ENCODE data around the gene RNF152. TPM values are rescaled to one million over a fixed set of nuclear protein-coding genes. Genes with fewer than 3 reads are reported as not detected.

Gene RNF152
- total RNA-seq: 13.4 TPM
- long read RNA-seq, partial matches to known transcripts: 0 of 5 reads
- long read RNA-seq, other reads (novel, unspliced or antisense): 2 of 5 reads

GRCh38 chr18:61892683-61893308 is at the start of gene RNF152:
Gene RNF152, minus strand, starts transcription at chr18:61893007. Its CDS starts 76,544 bp downstream, at chr18:61816463.
- Histone ChIP-seq H3K27me3 (ENCODE audit: low read depth) (peaks cover 11% of the 10 kb centered on the region), H3K4me1 (peaks cover 18% of the 10 kb centered on the region), H3K27ac (peak within 1 kb of the TSS; percentile 78), H3K4me3 (peak within 1 kb of the TSS; percentile 74), H3K9me3 (no peaks in the 10 kb centered on the region), H3K36me3 (no peaks in the 10 kb centered on the region)
- ATAC-seq (peak; percentile 9 to 16), DNase-seq (no peak)
- TF ChIP-seq, protein P1, sequence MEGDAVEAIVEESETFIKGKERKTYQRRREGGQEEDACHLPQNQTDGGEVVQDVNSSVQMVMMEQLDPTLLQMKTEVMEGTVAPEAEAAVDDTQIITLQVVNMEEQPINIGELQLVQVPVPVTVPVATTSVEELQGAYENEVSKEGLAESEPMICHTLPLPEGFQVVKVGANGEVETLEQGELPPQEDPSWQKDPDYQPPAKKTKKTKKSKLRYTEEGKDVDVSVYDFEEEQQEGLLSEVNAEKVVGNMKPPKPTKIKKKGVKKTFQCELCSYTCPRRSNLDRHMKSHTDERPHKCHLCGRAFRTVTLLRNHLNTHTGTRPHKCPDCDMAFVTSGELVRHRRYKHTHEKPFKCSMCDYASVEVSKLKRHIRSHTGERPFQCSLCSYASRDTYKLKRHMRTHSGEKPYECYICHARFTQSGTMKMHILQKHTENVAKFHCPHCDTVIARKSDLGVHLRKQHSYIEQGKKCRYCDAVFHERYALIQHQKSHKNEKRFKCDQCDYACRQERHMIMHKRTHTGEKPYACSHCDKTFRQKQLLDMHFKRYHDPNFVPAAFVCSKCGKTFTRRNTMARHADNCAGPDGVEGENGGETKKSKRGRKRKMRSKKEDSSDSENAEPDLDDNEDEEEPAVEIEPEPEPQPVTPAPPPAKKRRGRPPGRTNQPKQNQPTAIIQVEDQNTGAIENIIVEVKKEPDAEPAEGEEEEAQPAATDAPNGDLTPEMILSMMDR (IDR thresholded peaks at IDR 0.05): peak; percentile 6
- intact Hi-C loops (cut with DNase I): loop anchor here (10.0 kb wide), 1 partner anchor 258 kb away; no protein-coding TSS in a partner anchor

- ATAC-seq: no peak
- intact Hi-C loops (cut with DNase I): no loop called here
- TF ChIP-seq, protein P1 (IDR thresholded peaks at IDR 0.05): no peak
- DNase-seq: no peak
- Histone ChIP-seq H3K4me1 (no peaks in the 10 kb centered on the region), H3K27me3 (ENCODE audit: low read depth) (no peaks in the 10 kb centered on the region), H3K4me3 (no peak overlapping the region), H3K36me3 (no peaks in the 10 kb centered on the region), H3K9me3 (no peaks in the 10 kb centered on the region), H3K27ac (no peak overlapping the region)
These were observed 49.2 kb upstream of the RNF152 start for GRCh38 chr18:61941948-61942471.

DNA sequence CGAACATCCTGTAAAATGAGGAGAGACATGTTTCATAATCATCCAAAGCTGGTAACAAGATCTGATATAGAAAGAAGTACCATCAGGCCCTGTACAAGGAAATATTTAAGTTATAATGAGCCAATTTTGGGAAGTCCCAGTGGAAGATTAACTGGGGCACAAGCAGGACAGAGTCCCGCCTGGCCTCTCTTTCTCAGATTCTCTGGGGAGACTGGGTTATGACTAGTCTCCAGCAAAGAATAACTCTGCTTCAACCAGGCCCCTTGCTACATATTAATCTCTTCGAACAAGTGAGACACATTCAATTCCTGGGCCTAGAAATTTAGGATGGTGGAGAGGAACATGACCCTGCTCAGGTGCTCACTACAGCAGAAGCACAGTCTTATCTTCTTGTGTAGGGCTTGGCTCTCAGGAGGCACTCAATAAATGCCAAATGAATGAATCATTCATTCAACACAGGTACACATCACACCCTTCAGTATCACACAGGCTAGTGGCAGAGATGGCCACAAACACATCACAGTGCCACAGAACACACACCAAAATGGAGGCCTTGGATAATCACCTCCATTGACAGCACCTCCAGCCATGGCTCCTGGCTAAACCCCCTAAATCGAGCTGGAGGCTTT is 46.4 kb upstream of the RNF152 start:
- Histone ChIP-seq H3K4me1 (no peaks in the 10 kb centered on the region), H3K36me3 (no peaks in the 10 kb centered on the region), H3K9me3 (no peaks in the 10 kb centered on the region), H3K27me3 (ENCODE audit: low read depth) (no peaks in the 10 kb centered on the region), H3K4me3 (no peak overlapping the region), H3K27ac (no peak overlapping the region)
- TF ChIP-seq, protein P1 (IDR thresholded peaks at IDR 0.05): no peak
- intact Hi-C loops (cut with DNase I): no loop called here
- no peak for ATAC-seq
- no peak for DNase-seq

- DNase-seq: no peak
- TF ChIP-seq, protein P1 (IDR thresholded peaks at IDR 0.05): no peak
- Histone ChIP-seq H3K9me3 (no peaks in the 10 kb centered on the region), H3K36me3 (no peaks in the 10 kb centered on the region), H3K27ac (no peak overlapping the region), H3K27me3 (ENCODE audit: low read depth) (no peaks in the 10 kb centered on the region), H3K4me3 (no peak overlapping the region), H3K4me1 (no peaks in the 10 kb centered on the region)
- ATAC-seq: peak in 1 of 2 donors; percentile 45
- intact Hi-C loops (cut with DNase I): no loop called here
These were observed 42.6 kb upstream of the RNF152 start for GRCh38 chr18:61935362-61935761.

- intact Hi-C loops (cut with DNase I): no loop called here
- Histone ChIP-seq H3K4me1 (no peaks in the 10 kb centered on the region), H3K4me3 (no peak overlapping the region), H3K27me3 (ENCODE audit: low read depth) (no peaks in the 10 kb centered on the region), H3K9me3 (no peaks in the 10 kb centered on the region), H3K36me3 (no peaks in the 10 kb centered on the region), H3K27ac (no peak overlapping the region)
- ATAC-seq (no peak), DNase-seq (no peak)
- TF ChIP-seq, protein P1 (IDR thresholded peaks at IDR 0.05): no peak
These were observed 39.0 kb upstream of the RNF152 start for GRCh38 chr18:61931654-61932379.

All from lower lobe of right lung (tissue), 2 donors.